Measurements from ENCODE around the gene PAH. TPM values are rescaled to one million over a fixed set of nuclear protein-coding genes. Genes with fewer than 3 reads are reported as not detected.

The PAH gene
- total and polyA plus RNA-seq, 2 donors, result 0.61 to 1.3 TPM

DNA sequence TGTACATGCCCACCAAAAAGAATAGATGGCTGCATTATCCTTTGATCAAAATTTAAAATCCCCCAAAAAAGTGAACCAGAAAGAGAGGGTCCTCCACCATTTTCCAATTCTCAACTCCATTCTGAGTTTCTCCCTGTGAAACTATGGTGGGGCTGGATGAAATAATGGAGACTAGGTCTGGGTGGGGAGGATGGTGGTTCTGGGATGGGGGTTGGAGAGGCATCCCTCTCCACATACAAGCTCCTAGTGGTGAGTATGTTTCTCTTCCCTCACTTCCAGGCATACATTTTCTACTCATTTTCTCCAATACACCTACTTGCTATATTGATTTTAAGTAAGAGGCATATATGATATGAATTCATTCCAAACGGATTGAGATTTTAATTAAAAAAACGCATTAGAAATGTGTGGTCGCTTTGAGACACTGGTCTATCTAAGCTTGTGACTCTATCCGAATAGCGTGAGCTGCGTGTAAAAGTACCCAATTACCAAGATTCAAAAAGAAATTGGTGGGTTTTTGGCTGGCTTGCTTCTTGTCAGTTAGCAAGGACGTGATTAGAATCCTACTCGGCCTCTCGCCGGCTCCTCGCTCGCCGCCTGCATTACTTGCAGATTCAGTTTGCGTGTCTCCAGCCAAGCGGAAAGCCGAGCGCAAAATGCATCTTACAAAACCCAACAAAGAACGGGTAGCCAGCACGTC lies 43.9 kb upstream of the PAH start:
- WGBS, result 8% methylated on average over 19 of the region's 19 CpGs
- peaks cover 84 to 100% of the 10 kb centered on the region in 2 donors for H3K27me3 ChIP-seq (ENCODE audit: control insufficient read depth in 2 of 2, insufficient read depth in 1 of 2, low read length in 1 of 2)
- H3K36me3 ChIP-seq (ENCODE audit: control insufficient read depth in 2 of 2, insufficient read depth in 2 of 2, low read length in 1 of 2), result no peaks in the 10 kb centered on the region
- H3K4me1 ChIP-seq (ENCODE audit: control insufficient read depth in 2 of 2, insufficient read depth in 2 of 2, low read length in 2 of 2), result no peaks in the 10 kb centered on the region
- DNase-seq (ENCODE audit: low read depth in 6 of 9, low spot score in 9 of 9), result no peak
- H3K4me3 ChIP-seq (ENCODE audit: low read length in 2 of 2), result no peak overlapping the region
- H3K27ac ChIP-seq (ENCODE audit: low read depth in 1 of 2, low read length in 1 of 2), result no peak overlapping the region
- H3K9me3 ChIP-seq (ENCODE audit: control insufficient read depth in 2 of 2, insufficient read depth in 1 of 2, low read length in 1 of 2), result peaks cover 0 to 3% of the 10 kb centered on the region in 2 donors

DNA sequence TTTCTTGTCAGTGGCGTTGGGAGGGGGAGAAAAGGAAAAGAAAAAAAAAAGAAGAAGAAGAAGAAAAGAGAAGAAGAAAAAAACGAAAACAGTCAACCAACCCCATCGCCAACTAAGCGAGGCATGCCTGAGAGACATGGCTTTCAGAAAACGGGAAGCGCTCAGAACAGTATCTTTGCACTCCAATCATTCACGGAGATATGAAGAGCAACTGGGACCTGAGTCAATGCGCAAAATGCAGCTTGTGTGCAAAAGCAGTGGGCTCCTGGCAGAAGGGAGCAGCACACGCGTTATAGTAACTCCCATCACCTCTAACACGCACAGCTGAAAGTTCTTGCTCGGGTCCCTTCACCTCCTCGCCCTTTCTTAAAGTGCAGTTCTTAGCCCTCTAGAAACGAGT lies 42.3 kb upstream of the PAH start:
- H3K4me3 ChIP-seq (ENCODE audit: low read length in 2 of 2), result peak overlapping the region in 1 of 2 donors; percentile 22
- peaks cover 0 to 1% of the 10 kb centered on the region in 2 donors for H3K9me3 ChIP-seq (ENCODE audit: control insufficient read depth in 2 of 2, insufficient read depth in 1 of 2, low read length in 1 of 2)
- no peaks in the 10 kb centered on the region for H3K4me1 ChIP-seq (ENCODE audit: control insufficient read depth in 2 of 2, insufficient read depth in 2 of 2, low read length in 2 of 2)
- no peak for DNase-seq (ENCODE audit: low read depth in 6 of 9, low spot score in 9 of 9)
- H3K27me3 ChIP-seq (ENCODE audit: control insufficient read depth in 2 of 2, insufficient read depth in 1 of 2, low read length in 1 of 2), result peaks cover 81 to 100% of the 10 kb centered on the region in 2 donors
- H3K36me3 ChIP-seq (ENCODE audit: control insufficient read depth in 2 of 2, insufficient read depth in 2 of 2, low read length in 1 of 2), result no peaks in the 10 kb centered on the region
- H3K27ac ChIP-seq (ENCODE audit: low read depth in 1 of 2, low read length in 1 of 2), result no peak overlapping the region
- 8% methylated on average over 14 of the region's 14 CpGs for WGBS

DNA sequence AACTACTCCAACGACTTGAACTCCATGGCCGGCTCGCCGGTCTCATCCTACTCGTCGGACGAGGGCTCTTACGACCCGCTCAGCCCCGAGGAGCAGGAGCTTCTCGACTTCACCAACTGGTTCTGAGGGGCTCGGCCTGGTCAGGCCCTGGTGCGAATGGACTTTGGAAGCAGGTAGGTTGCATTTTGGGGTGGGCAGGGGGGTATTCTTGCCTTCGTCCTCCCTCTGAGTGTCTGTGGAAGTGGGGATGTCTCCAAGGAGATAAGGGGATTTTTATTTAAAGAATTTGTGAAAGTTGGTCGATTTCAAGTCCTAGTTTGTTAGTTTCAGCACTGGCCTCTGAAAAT lies 41.8 kb upstream of the PAH start:
- 5% methylated on average over 15 of the region's 15 CpGs for WGBS
- H3K27ac ChIP-seq (ENCODE audit: low read depth in 1 of 2, low read length in 1 of 2), result peak overlapping the region in 1 of 2 donors; percentile 17
- H3K9me3 ChIP-seq (ENCODE audit: control insufficient read depth in 2 of 2, insufficient read depth in 1 of 2, low read length in 1 of 2), result peaks cover 0 to 1% of the 10 kb centered on the region in 2 donors
- H3K36me3 ChIP-seq (ENCODE audit: control insufficient read depth in 2 of 2, insufficient read depth in 2 of 2, low read length in 1 of 2), result no peaks in the 10 kb centered on the region
- peaks cover 77 to 100% of the 10 kb centered on the region in 2 donors for H3K27me3 ChIP-seq (ENCODE audit: control insufficient read depth in 2 of 2, insufficient read depth in 1 of 2, low read length in 1 of 2)
- H3K4me1 ChIP-seq (ENCODE audit: control insufficient read depth in 2 of 2, insufficient read depth in 2 of 2, low read length in 2 of 2), result no peaks in the 10 kb centered on the region
- H3K4me3 ChIP-seq (ENCODE audit: low read length in 2 of 2), result peak overlapping the region in 1 of 2 donors; percentile 22
- no peak for DNase-seq (ENCODE audit: low read depth in 6 of 9, low spot score in 9 of 9)

DNA sequence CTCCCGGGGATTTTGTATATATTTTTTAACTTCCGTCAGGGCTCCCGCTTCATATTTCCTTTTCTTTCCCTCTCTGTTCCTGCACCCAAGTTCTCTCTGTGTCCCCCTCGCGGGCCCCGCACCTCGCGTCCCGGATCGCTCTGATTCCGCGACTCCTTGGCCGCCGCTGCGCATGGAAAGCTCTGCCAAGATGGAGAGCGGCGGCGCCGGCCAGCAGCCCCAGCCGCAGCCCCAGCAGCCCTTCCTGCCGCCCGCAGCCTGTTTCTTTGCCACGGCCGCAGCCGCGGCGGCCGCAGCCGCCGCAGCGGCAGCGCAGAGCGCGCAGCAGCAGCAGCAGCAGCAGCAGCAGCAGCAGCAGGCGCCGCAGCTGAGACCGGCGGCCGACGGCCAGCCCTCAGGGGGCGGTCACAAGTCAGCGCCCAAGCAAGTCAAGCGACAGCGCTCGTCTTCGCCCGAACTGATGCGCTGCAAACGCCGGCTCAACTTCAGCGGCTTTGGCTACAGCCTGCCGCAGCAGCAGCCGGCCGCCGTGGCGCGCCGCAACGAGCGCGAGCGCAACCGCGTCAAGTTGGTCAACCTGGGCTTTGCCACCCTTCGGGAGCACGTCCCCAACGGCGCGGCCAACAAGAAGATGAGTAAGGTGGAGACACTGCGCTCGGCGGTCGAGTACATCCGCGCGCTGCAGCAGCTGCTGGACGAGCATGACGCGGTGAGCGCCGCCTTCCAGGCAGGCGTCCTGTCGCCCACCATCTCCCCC lies 41.2 kb upstream of the PAH start:
- no peak for DNase-seq (ENCODE audit: low read depth in 6 of 9, low spot score in 9 of 9)

DNA sequence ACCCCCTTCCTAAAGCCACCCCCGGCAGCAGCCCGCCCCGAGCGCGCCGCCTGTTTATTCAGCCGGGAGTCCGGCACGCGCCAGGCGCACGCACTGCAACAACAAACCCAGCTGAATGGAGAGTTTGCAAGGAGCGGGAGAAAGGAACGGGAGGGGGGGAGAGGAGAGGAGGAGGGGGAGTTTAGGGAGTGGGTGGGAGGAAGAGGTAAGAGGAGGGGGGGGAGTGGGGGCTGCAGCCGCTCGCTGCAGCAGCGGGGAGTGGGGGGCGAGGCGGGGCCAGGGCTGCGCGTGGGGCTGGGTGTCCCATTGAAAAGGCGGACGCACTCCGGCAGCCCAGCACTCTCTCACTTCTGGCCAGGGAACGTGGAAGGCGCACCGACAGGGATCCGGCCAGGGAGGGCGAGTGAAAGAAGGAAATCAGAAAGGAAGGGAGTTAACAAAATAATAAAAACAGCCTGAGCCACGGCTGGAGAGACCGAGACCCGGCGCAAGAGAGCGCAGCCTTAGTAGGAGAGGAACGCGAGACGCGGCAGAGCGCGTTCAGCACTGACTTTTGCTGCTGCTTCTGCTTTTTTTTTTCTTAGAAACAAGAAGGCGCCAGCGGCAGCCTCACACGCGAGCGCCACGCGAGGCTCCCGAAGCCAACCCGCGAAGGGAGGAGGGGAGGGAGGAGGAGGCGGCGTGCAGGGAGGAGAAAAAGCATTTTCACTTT lies 40.5 kb upstream of the PAH start, which contains the start of gene ASCL1:
Gene ASCL1, plus strand, starts transcription at position 336 of the 712 bp plus-strand sequence. CDS start 571 bp downstream, outside the sequence.
- H3K36me3 ChIP-seq (ENCODE audit: control insufficient read depth in 2 of 2, insufficient read depth in 2 of 2, low read length in 1 of 2), result no peaks in the 10 kb centered on the region
- H3K27me3 ChIP-seq (ENCODE audit: control insufficient read depth in 2 of 2, insufficient read depth in 1 of 2, low read length in 1 of 2), result peaks cover 77 to 98% of the 10 kb centered on the region in 2 donors
- peak within 1 kb of the TSS; percentile 27 to 28 for H3K4me3 ChIP-seq (ENCODE audit: low read length in 2 of 2)
- peak within 1 kb of the TSS; percentile 17 to 31 for H3K27ac ChIP-seq (ENCODE audit: low read depth in 1 of 2, low read length in 1 of 2)
- no peak for DNase-seq (ENCODE audit: low read depth in 6 of 9, low spot score in 9 of 9)
- H3K9me3 ChIP-seq (ENCODE audit: control insufficient read depth in 2 of 2, insufficient read depth in 1 of 2, low read length in 1 of 2), result no peaks in the 10 kb centered on the region
- H3K4me1 ChIP-seq (ENCODE audit: control insufficient read depth in 2 of 2, insufficient read depth in 2 of 2, low read length in 2 of 2), result no peaks in the 10 kb centered on the region
- WGBS, result 3% methylated on average over 52 of the region's 52 CpGs

More for the DNA sequence above, 41.2 kb upstream of the PAH start:
- peak overlapping the region; percentile 27 to 28 for H3K4me3 ChIP-seq (ENCODE audit: low read length in 2 of 2)
- no peaks in the 10 kb centered on the region for H3K9me3 ChIP-seq (ENCODE audit: control insufficient read depth in 2 of 2, insufficient read depth in 1 of 2, low read length in 1 of 2)
- no peaks in the 10 kb centered on the region for H3K4me1 ChIP-seq (ENCODE audit: control insufficient read depth in 2 of 2, insufficient read depth in 2 of 2, low read length in 2 of 2)
- peak overlapping the region in 1 of 2 donors; percentile 17 for H3K27ac ChIP-seq (ENCODE audit: low read depth in 1 of 2, low read length in 1 of 2)
- 4% methylated on average over 83 of the region's 83 CpGs for WGBS
- H3K36me3 ChIP-seq (ENCODE audit: control insufficient read depth in 2 of 2, insufficient read depth in 2 of 2, low read length in 1 of 2), result no peaks in the 10 kb centered on the region
- peaks cover 77 to 100% of the 10 kb centered on the region in 2 donors for H3K27me3 ChIP-seq (ENCODE audit: control insufficient read depth in 2 of 2, insufficient read depth in 1 of 2, low read length in 1 of 2)

DNA sequence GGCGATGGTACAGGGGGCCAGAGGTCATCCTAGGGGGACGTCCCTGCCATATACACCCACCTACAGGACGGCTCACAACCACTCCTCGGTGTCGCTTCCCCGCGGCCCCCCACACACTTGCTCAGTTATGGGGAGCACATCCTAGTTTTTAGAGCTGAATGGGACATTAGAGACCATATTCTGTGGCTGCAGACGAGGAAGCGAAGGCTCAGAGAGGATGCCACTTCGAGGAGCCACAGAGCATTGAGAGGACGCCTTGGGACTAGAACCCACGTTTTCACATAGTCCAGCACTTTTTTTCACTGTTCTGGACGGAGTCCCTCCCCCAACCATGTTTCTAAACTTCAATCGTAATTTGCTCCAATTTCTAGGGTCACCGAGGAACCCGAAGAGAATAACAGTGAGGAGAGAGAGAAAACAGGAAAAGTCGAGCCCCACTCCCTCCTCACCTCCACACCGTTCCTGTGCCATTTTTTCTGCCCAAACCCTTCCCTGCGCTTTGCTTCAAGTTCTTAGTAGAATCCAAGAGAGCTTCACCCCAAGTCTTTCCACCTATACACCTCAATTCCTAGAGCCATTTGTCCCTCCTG lies 39.8 kb upstream of the PAH start:
- no peak overlapping the region for H3K27ac ChIP-seq (ENCODE audit: low read depth in 1 of 2, low read length in 1 of 2)
- H3K36me3 ChIP-seq (ENCODE audit: control insufficient read depth in 2 of 2, insufficient read depth in 2 of 2, low read length in 1 of 2), result no peaks in the 10 kb centered on the region
- peaks cover 79 to 98% of the 10 kb centered on the region in 2 donors for H3K27me3 ChIP-seq (ENCODE audit: control insufficient read depth in 2 of 2, insufficient read depth in 1 of 2, low read length in 1 of 2)
- H3K4me3 ChIP-seq (ENCODE audit: low read length in 2 of 2), result peak overlapping the region in 1 of 2 donors; percentile 9
- H3K9me3 ChIP-seq (ENCODE audit: control insufficient read depth in 2 of 2, insufficient read depth in 1 of 2, low read length in 1 of 2), result no peaks in the 10 kb centered on the region
- no peaks in the 10 kb centered on the region for H3K4me1 ChIP-seq (ENCODE audit: control insufficient read depth in 2 of 2, insufficient read depth in 2 of 2, low read length in 2 of 2)
- 9% methylated on average over 19 of the region's 19 CpGs for WGBS
- no peak for DNase-seq (ENCODE audit: low read depth in 6 of 9, low spot score in 9 of 9)

DNA sequence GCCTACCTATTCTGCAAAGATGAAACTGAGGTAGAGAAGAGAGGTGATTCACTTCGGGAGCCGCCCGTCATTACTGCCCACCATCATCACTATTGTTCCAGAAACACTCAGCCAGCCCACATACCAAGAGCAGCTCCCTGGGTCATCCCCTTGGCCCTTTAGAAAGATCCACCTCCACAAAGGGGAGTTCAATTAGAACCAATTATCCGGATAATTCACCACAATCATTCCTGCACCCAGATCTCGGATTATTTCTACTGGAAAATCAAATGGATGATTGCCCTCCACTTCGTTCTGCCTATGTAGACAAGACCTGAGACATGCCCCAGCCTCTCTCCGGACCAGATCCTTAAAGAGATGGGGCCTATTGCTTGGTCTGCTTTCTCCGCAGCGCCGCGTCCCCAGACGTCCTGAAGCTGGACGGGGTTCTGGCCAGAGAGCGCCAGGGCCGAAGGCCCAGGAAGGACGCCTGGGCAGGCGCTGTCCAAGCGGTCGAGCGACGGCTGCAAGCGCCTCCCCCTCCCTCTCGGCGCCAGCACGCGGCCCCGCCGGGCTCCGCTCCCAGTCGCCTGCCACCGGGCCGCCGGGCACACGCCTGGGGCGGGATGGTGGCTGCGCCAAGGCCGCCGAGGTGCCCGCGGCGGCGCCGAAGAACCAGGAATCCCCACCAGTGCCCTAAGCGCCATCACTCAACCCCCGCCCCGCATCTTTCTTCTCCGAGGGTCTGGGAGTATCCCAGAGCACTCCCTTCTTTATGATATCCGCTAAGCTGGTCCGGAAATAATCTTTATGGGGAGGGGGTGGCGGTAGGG lies 39.1 kb upstream of the PAH start:
- no peak overlapping the region for H3K4me3 ChIP-seq (ENCODE audit: low read length in 2 of 2)

DNA sequence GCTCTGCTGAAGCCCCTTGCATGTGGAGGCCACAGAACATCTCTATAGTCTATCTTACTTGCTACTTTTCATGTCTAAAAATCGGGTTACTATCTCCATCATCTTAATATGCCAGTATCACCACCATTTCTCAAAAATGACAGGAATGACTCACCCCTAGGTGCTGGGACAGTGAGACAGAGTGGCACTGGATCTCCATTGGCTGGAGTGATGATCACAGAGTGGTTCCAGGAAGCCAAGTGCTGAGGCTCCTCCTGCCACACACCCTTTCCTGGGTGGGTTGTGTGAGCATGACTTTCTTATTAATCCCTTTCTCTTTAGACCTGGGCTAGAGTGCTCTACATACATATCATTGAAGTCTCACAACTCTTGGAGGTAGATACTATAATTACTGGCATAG lies 37.1 kb upstream of the PAH start:
- Histone ChIP-seq H3K9me3 (ENCODE audit: control insufficient read depth in 2 of 2, insufficient read depth in 1 of 2, low read length in 1 of 2) (peaks cover 0 to under 1% of the 10 kb centered on the region in 2 donors), H3K4me3 (ENCODE audit: low read length in 2 of 2) (no peak overlapping the region), H3K4me1 (ENCODE audit: control insufficient read depth in 2 of 2, insufficient read depth in 2 of 2, low read length in 2 of 2) (no peaks in the 10 kb centered on the region), H3K27me3 (ENCODE audit: control insufficient read depth in 2 of 2, insufficient read depth in 1 of 2, low read length in 1 of 2) (peaks cover 82 to 96% of the 10 kb centered on the region in 2 donors), H3K36me3 (ENCODE audit: control insufficient read depth in 2 of 2, insufficient read depth in 2 of 2, low read length in 1 of 2) (no peaks in the 10 kb centered on the region), H3K27ac (ENCODE audit: low read depth in 1 of 2, low read length in 1 of 2) (no peak overlapping the region)
- DNase-seq (ENCODE audit: low read depth in 6 of 9, low spot score in 9 of 9), result no peak
- 42% methylated on average over 1 of the region's 1 CpG for WGBS

More for the DNA sequence above, 39.1 kb upstream of the PAH start:
- no peak for DNase-seq (ENCODE audit: low read depth in 6 of 9, low spot score in 9 of 9)
- H3K27ac ChIP-seq (ENCODE audit: low read depth in 1 of 2, low read length in 1 of 2), result no peak overlapping the region
- H3K4me1 ChIP-seq (ENCODE audit: control insufficient read depth in 2 of 2, insufficient read depth in 2 of 2, low read length in 2 of 2), result no peaks in the 10 kb centered on the region
- WGBS, result 8% methylated on average over 50 of the region's 50 CpGs
- H3K9me3 ChIP-seq (ENCODE audit: control insufficient read depth in 2 of 2, insufficient read depth in 1 of 2, low read length in 1 of 2), result no peaks in the 10 kb centered on the region
- H3K27me3 ChIP-seq (ENCODE audit: control insufficient read depth in 2 of 2, insufficient read depth in 1 of 2, low read length in 1 of 2), result peaks cover 79 to 98% of the 10 kb centered on the region in 2 donors
- H3K36me3 ChIP-seq (ENCODE audit: control insufficient read depth in 2 of 2, insufficient read depth in 2 of 2, low read length in 1 of 2), result no peaks in the 10 kb centered on the region
